Stimulated activated CD8-positive, alpha-beta memory T cell treated with anti-CD3 and anti-CD28 coated beads, Interleukin-12 subunit alpha, Interleukin-12 subunit beta, amount 100 ng/mL, for 24 hours (primary cell): ENCODE results near the gene RAD51B.

ENCODE experiments used
- DNase-seq: peaks from one replicate; pipeline ENCODE4 v3.0.0-alpha.2; 2020; ENCODE audit errors: extremely low read depth

RAD51B gene

GRCh38 chr14:68634332-68634731 lies 814.8 kb downstream of the RAD51B start:
- no peak for DNase-seq

- DNase-seq, result no peak
These were observed 815.5 kb downstream of the RAD51B start for GRCh38 chr14:68634874-68635595.

GRCh38 chr14:68636597-68636996 lies 817.0 kb downstream of the RAD51B start:
- no peak for DNase-seq

GRCh38 chr14:68637106-68638021 lies 817.8 kb downstream of the RAD51B start:
- no peak for DNase-seq

GRCh38 chr14:68638141-68638999 lies 818.8 kb downstream of the RAD51B start:
- DNase-seq, result no peak

- DNase-seq, result no peak
These were observed 819.6 kb downstream of the RAD51B start for GRCh38 chr14:68639000-68639757.

GRCh38 chr14:68639758-68640574 lies 820.4 kb downstream of the RAD51B start:
- no peak for DNase-seq

- no peak for DNase-seq
These were observed 824.1 kb downstream of the RAD51B start for GRCh38 chr14:68643673-68644072.

- DNase-seq, result no peak
These were observed 824.5 kb downstream of the RAD51B start for GRCh38 chr14:68644101-68644500.

GRCh38 chr14:68645371-68645770 lies 825.8 kb downstream of the RAD51B start:
- DNase-seq, result no peak

- DNase-seq, result no peak
These were observed 830.1 kb downstream of the RAD51B start for GRCh38 chr14:68649476-68650189.

GRCh38 chr14:68650404-68650994 lies 830.9 kb downstream of the RAD51B start:
- DNase-seq, result no peak

GRCh38 chr14:68651075-68651474 lies 831.5 kb downstream of the RAD51B start:
- no peak for DNase-seq

GRCh38 chr14:68651652-68652432 lies 832.3 kb downstream of the RAD51B start:
- no peak for DNase-seq

- no peak for DNase-seq
These were observed 832.8 kb downstream of the RAD51B start for GRCh38 chr14:68652433-68652690.

GRCh38 chr14:68653108-68653507 lies 833.5 kb downstream of the RAD51B start:
- no peak for DNase-seq

- DNase-seq, result no peak
These were observed 834.2 kb downstream of the RAD51B start for GRCh38 chr14:68653804-68654203.

GRCh38 chr14:68654471-68654941 lies 834.9 kb downstream of the RAD51B start:
- no peak for DNase-seq
